K562 (cell line): ENCODE data around the gene PAFAH1B2.

Experiments used
- CLOCK ChIP-seq: fragments of 250-450 bp; sonication (Bioruptor Pico); IDR thresholded peaks from 2 replicates; pipeline ENCODE4 v1.4.0; 2020; ENCODE audit warnings: mild to moderate bottlenecking, moderate library complexity, borderline replicate concordance
- KAT7 ChIP-seq: sonication (generic); formaldehyde crosslinking; IDR thresholded peaks from 2 replicates; pipeline ENCODE4 v1.8.0; 2022; ENCODE audit warnings: missing genetic modification reagents, mild to moderate bottlenecking, borderline replicate concordance
- KDM1A ChIP-seq, 2 experiments: fragments of 450-650 bp; IDR thresholded peaks; 2 replicates each; pipeline ENCODE4 v1.6.1; 2016; ENCODE audit warnings: mild to moderate bottlenecking in 2 of 2
- MCM3 ChIP-seq: fragments of 450-650 bp; IDR thresholded peaks from 2 replicates; pipeline ENCODE4 v1.6.1; 2016
- TAF1 ChIP-seq: IDR thresholded peaks from 2 replicates; pipeline ENCODE4 v1.6.1; 2011; ENCODE audit warnings: mild to moderate bottlenecking, low read length, moderate library complexity; ENCODE audit not compliant: insufficient read depth, control insufficient read depth, severe bottlenecking; ENCODE audit errors: extremely low read depth
- YY1 ChIP-seq, 3 experiments: IDR thresholded peaks; 2 replicates each; pipeline ENCODE4 v1.6.1; 2011; ENCODE audit warnings: low read length in 2 of 3, mild to moderate bottlenecking in 2 of 3, moderate library complexity in 2 of 3, borderline replicate concordance in 1 of 3, control low read depth in 1 of 3, low read depth in 1 of 3; ENCODE audit not compliant: insufficient read depth in 3 of 3, insufficient replicate concordance in 2 of 3, control insufficient read depth in 1 of 3, insufficient read length in 1 of 3; ENCODE audit errors: extremely low read depth in 1 of 3
- ZNF140 ChIP-seq: fragments of 250-450 bp; sonication (Bioruptor Pico); IDR thresholded peaks from 2 replicates; pipeline ENCODE4 v1.8.0; 2021; ENCODE audit warnings: moderate library complexity, mild to moderate bottlenecking, inconsistent platforms
- ZNF384 ChIP-seq: IDR thresholded peaks from 2 replicates; pipeline ENCODE4 v1.6.1; 2012; ENCODE audit warnings: low read depth, low read length, improper control_type of control experiment
- TF ChIP-seq, protein P1 (sequence below): sonication (generic); formaldehyde crosslinking; IDR thresholded peaks from 2 replicates; pipeline ENCODE4 v1.8.1; 2023; ENCODE audit warnings: mild to moderate bottlenecking, missing genetic modification reagents
- TF ChIP-seq, protein P2 (sequence below): sonication (generic); formaldehyde crosslinking; IDR thresholded peaks from 2 replicates; pipeline ENCODE4 v1.8.0; 2022; ENCODE audit warnings: missing genetic modification reagents, mild to moderate bottlenecking, borderline replicate concordance

DNA sequence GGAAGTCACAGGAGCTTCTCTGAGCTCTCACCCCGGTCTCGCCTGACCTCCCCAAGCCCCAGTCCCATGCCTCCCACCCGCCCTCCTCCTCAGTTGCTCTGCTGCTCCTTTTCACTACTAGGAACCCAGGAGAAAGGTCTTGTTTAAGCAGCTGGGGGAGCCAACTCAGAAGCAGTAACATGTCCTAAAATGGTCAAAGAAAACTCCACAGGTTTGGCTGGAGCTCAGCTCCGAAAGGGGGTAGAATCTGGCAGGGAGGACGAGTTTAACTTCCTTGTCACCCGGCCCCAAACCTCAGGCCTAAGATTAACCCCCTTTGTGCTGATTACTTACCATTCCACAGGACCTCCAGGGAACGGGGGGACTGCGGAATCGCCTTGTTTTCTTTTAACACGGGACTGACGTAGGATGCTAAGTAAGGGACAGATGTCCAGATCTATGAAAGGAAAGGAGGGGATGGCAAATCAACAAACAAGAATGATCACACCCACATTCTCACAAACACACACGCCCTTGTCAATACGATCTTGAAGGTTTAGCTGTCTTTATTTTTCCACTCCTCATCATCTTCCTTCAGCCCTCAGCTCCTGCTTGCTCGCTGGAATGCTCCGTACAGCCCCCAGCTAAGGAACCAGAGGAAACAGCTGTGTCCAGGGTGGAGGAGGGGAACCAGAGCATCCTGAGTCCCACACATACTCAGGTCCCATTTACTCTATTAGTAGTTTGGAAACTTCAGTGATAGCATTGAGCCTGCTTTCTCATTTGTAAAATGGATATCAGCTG is 74.2 kb downstream of the PAFAH1B2 start:
- TF ChIP-seq, protein P1, sequence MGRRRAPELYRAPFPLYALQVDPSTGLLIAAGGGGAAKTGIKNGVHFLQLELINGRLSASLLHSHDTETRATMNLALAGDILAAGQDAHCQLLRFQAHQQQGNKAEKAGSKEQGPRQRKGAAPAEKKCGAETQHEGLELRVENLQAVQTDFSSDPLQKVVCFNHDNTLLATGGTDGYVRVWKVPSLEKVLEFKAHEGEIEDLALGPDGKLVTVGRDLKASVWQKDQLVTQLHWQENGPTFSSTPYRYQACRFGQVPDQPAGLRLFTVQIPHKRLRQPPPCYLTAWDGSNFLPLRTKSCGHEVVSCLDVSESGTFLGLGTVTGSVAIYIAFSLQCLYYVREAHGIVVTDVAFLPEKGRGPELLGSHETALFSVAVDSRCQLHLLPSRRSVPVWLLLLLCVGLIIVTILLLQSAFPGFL = no peak
- TF ChIP-seq KAT7 (no peak), MCM3 (no peak), YY1 (IDR thresholded peaks at IDR 0.05; ENCODE audit: borderline replicate concordance in 1 of 3, control insufficient read depth in 1 of 3, extremely low read depth in 1 of 3, insufficient read depth in 3 of 3, insufficient read length in 1 of 3, insufficient replicate concordance in 2 of 3, low read depth in 1 of 3, low read length in 2 of 3) (no peak), TAF1 (no peak), CLOCK (CRISPR knock-in tag) (no peak), ZNF384 (no peak), ZNF140 (CRISPR knock-in tag) (no peak), KDM1A (IDR thresholded peaks at IDR 0.05) (no peak)
- TF ChIP-seq, protein P2, sequence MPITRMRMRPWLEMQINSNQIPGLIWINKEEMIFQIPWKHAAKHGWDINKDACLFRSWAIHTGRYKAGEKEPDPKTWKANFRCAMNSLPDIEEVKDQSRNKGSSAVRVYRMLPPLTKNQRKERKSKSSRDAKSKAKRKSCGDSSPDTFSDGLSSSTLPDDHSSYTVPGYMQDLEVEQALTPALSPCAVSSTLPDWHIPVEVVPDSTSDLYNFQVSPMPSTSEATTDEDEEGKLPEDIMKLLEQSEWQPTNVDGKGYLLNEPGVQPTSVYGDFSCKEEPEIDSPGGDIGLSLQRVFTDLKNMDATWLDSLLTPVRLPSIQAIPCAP = no peak
